HepG2 (cell line): ENCODE data around the gene INF2. TPM values are rescaled to one million over a fixed set of nuclear protein-coding genes. Genes with fewer than 3 reads are reported as not detected.

Source experiments
- KDM5B ChIP-seq: sonication (generic); formaldehyde crosslinking; IDR thresholded peaks from 2 replicates; pipeline ENCODE4 v1.4.0; 2020; ENCODE audit warnings: missing genetic modification reagents, mild to moderate bottlenecking, borderline replicate concordance
- KLF16 ChIP-seq, 2 experiments: sonication (generic) in 1 of 2; formaldehyde crosslinking in 1 of 2; IDR thresholded peaks; 2 replicates each; pipeline versions ENCODE4 v1.6.1 to v1.8.0; 2016 to 2023; ENCODE audit warnings: missing genetic modification reagents in 2 of 2, missing compliant biosample characterization in 1 of 2
- SP2 ChIP-seq: sonication (generic); formaldehyde crosslinking; IDR thresholded peaks from 2 replicates; pipeline ENCODE4 v1.5.1; 2020; ENCODE audit warnings: mild to moderate bottlenecking, missing genetic modification reagents
- SRY ChIP-seq: sonication (generic); formaldehyde crosslinking; IDR thresholded peaks from 2 replicates; pipeline ENCODE4 v1.8.0; 2022; ENCODE audit warnings: mild to moderate bottlenecking, missing genetic modification reagents
- ZNF546 ChIP-seq: sonication (generic); formaldehyde crosslinking; conservative IDR thresholded peaks from 2 replicates; pipeline ENCODE4 v1.8.1; 2023; ENCODE audit warnings: mild to moderate bottlenecking, missing genetic modification reagents
- ZNF577 ChIP-seq: sonication (generic); formaldehyde crosslinking; IDR thresholded peaks from 2 replicates; pipeline ENCODE4 v1.4.0; 2020; ENCODE audit warnings: mild to moderate bottlenecking, low read depth, missing genetic modification reagents, borderline replicate concordance
- ZSCAN20 ChIP-seq: sonication (generic); formaldehyde crosslinking; IDR thresholded peaks from 2 replicates; pipeline ENCODE4 v1.4.0; 2020; ENCODE audit warnings: missing genetic modification reagents, mild to moderate bottlenecking, borderline replicate concordance
- ZSCAN21 ChIP-seq: sonication (generic); formaldehyde crosslinking; IDR thresholded peaks from 2 replicates; pipeline ENCODE4 v1.8.0; 2022; ENCODE audit warnings: mild to moderate bottlenecking, missing genetic modification reagents, moderate library complexity, borderline replicate concordance
- ZSCAN9 ChIP-seq: IDR thresholded peaks from 2 replicates; pipeline ENCODE4 v1.6.1; 2016; ENCODE audit warnings: borderline replicate concordance
- polyA plus RNA-seq, 8 experiments: library from polyadenylated mRNA; depleted of rRNA in 3 of 8; stranded (reverse) in 7 of 8; unstranded in 1 of 8; fragments of >200 nt; fragmentation: Illumina TruSeq in 4 of 8; extraction: Trizol in 4 of 8; gene quantifications; 2 replicates each; pipeline versions ENCODE4 v1.2.1 to v1.2.3, GENCODE V29; 2011 to 2016; ENCODE audit warnings: low read depth in 4 of 8, missing spikeins in 1 of 8, mixed read lengths in 1 of 8; ENCODE audit not compliant: insufficient read depth in 1 of 8
- total RNA-seq, 5 experiments: library from RNA; depleted of rRNA; stranded (reverse); fragments of >200 nt; fragmentation: Illumina TruSeq; extraction: Trizol; gene quantifications; 2 replicates each; pipeline ENCODE4 v1.2.3, GENCODE V29; 2016; ENCODE audit warnings: low read depth in 1 of 5
- TF ChIP-seq, protein P1 (sequence below): IDR thresholded peaks from 2 replicates; pipeline ENCODE4 v1.6.1; 2016; ENCODE audit warnings: low read depth, missing genetic modification reagents, missing compliant biosample characterization
- TF ChIP-seq, protein P2 (sequence below): sonication (generic); formaldehyde crosslinking; IDR thresholded peaks from 2 replicates; pipeline ENCODE4 v1.4.0; 2020; ENCODE audit warnings: missing genetic modification reagents, borderline replicate concordance
- TF ChIP-seq, protein P3 (sequence below): sonication (generic); formaldehyde crosslinking; IDR thresholded peaks from 2 replicates; pipeline ENCODE4 v1.4.0; 2020; ENCODE audit warnings: missing genetic modification reagents, mild to moderate bottlenecking, borderline replicate concordance
- TF ChIP-seq, protein P4 (sequence below): sonication (generic); formaldehyde crosslinking; IDR thresholded peaks from 2 replicates; pipeline ENCODE4 v1.8.0; 2022; ENCODE audit warnings: low read depth, missing genetic modification reagents
- TF ChIP-seq, protein P5 (sequence below): sonication (generic); formaldehyde crosslinking; IDR thresholded peaks from 2 replicates; pipeline ENCODE4 v1.4.0; 2020; ENCODE audit warnings: missing genetic modification reagents

INF2 gene
- total and polyA plus RNA-seq, 2 of the 13 experiments (the other 11 are each of a cell fraction or from before 2014, with no cell fraction given) = 16.4 to 26.4 TPM

DNA sequence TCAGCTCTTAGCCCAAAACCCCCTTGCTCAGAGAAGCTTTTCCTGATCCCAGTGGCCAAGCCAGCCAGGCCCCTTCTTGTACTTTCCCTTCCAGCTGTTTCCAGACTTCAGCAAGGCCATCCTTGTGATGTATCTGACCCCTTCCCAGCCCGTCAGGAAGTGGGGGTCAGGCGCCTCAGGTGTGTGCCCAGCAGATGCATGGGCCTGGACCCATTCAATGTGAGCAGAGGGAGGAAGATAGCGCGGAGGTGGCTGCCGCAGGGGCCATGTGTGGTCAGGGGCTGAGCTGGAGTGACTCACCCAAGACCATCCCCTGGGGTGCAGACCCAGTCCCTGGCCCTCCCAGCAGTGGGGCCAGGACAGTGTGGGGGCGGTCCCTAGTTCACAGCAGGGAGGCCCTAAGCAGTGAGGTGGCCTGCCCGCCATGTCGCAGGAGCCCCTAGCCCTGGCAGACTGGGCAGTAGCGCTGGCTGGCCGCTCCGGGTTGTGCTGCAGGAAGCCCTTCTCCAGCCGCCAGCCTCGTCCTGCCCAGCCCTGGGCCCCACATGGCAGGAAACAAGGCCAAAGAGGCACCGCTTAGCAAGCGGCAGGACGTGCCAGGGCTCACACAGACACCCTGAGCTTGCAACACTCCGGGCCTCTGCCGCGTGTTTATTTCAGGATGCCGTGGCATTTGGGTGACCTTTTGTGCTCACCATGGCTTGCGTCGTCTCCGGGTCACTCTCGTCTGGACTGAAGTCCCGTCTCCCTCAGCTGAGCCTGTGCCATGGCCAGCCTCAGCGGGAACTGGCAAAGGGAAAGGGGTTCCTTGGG is 46.6 kb downstream of the INF2 start (continued):
- TF ChIP-seq, protein P1, sequence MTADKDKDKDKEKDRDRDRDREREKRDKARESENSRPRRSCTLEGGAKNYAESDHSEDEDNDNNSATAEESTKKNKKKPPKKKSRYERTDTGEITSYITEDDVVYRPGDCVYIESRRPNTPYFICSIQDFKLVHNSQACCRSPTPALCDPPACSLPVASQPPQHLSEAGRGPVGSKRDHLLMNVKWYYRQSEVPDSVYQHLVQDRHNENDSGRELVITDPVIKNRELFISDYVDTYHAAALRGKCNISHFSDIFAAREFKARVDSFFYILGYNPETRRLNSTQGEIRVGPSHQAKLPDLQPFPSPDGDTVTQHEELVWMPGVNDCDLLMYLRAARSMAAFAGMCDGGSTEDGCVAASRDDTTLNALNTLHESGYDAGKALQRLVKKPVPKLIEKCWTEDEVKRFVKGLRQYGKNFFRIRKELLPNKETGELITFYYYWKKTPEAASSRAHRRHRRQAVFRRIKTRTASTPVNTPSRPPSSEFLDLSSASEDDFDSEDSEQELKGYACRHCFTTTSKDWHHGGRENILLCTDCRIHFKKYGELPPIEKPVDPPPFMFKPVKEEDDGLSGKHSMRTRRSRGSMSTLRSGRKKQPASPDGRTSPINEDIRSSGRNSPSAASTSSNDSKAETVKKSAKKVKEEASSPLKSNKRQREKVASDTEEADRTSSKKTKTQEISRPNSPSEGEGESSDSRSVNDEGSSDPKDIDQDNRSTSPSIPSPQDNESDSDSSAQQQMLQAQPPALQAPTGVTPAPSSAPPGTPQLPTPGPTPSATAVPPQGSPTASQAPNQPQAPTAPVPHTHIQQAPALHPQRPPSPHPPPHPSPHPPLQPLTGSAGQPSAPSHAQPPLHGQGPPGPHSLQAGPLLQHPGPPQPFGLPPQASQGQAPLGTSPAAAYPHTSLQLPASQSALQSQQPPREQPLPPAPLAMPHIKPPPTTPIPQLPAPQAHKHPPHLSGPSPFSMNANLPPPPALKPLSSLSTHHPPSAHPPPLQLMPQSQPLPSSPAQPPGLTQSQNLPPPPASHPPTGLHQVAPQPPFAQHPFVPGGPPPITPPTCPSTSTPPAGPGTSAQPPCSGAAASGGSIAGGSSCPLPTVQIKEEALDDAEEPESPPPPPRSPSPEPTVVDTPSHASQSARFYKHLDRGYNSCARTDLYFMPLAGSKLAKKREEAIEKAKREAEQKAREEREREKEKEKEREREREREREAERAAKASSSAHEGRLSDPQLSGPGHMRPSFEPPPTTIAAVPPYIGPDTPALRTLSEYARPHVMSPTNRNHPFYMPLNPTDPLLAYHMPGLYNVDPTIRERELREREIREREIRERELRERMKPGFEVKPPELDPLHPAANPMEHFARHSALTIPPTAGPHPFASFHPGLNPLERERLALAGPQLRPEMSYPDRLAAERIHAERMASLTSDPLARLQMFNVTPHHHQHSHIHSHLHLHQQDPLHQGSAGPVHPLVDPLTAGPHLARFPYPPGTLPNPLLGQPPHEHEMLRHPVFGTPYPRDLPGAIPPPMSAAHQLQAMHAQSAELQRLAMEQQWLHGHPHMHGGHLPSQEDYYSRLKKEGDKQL (CRISPR knock-in tag) = no peak
- TF ChIP-seq ZSCAN21 = peak; percentile 91
- peak; percentile 78; the same call in 1 of the 2 replicates for TF ChIP-seq KDM5B
- TF ChIP-seq SRY (CRISPR knock-in tag) = peak; percentile 31; the same call in 1 of the 2 replicates
- TF ChIP-seq, protein P2, sequence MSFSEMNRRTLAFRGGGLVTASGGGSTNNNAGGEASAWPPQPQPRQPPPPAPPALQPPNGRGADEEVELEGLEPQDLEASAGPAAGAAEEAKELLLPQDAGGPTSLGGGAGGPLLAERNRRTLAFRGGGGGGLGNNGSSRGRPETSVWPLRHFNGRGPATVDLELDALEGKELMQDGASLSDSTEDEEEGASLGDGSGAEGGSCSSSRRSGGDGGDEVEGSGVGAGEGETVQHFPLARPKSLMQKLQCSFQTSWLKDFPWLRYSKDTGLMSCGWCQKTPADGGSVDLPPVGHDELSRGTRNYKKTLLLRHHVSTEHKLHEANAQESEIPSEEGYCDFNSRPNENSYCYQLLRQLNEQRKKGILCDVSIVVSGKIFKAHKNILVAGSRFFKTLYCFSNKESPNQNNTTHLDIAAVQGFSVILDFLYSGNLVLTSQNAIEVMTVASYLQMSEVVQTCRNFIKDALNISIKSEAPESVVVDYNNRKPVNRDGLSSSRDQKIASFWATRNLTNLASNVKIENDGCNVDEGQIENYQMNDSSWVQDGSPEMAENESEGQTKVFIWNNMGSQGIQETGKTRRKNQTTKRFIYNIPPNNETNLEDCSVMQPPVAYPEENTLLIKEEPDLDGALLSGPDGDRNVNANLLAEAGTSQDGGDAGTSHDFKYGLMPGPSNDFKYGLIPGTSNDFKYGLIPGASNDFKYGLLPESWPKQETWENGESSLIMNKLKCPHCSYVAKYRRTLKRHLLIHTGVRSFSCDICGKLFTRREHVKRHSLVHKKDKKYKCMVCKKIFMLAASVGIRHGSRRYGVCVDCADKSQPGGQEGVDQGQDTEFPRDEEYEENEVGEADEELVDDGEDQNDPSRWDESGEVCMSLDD (CRISPR knock-in tag) = no peak
- TF ChIP-seq ZSCAN9 = peak; percentile 89; the same call in 1 of the 2 replicates
- TF ChIP-seq SP2 (CRISPR knock-in tag) = no peak; the same call in 1 of the 2 replicates
- TF ChIP-seq, protein P3, sequence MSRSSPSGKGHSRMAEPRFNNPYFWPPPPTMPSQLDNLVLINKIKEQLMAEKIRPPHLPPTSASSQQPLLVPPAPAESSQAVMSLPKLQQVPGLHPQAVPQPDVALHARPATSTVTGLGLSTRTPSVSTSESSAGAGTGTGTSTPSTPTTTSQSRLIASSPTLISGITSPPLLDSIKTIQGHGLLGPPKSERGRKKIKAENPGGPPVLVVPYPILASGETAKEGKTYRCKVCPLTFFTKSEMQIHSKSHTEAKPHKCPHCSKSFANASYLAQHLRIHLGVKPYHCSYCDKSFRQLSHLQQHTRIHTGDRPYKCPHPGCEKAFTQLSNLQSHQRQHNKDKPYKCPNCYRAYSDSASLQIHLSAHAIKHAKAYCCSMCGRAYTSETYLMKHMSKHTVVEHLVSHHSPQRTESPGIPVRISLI (CRISPR knock-in tag) = peak; percentile 57; the same call in 1 of the 2 replicates
- TF ChIP-seq, protein P4, sequence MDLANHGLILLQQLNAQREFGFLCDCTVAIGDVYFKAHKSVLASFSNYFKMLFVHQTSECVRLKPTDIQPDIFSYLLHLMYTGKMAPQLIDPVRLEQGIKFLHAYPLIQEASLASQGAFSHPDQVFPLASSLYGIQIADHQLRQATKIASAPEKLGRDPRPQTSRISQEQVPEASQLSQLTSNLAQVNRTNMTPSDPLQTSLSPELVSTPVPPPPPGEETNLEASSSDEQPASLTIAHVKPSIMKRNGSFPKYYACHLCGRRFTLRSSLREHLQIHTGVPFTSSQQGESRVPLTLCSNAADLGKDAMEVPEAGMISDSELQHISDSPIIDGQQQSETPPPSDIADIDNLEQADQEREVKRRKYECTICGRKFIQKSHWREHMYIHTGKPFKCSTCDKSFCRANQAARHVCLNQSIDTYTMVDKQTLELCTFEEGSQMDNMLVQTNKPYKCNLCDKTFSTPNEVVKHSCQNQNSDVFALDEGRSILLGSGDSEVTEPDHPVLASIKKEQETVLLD = peak; percentile 77
- peak; percentile 48; the same call in 1 of the 2 replicates for TF ChIP-seq ZNF546 (CRISPR knock-in tag)
- TF ChIP-seq KLF16 (CRISPR knock-in tag; IDR thresholded peaks at IDR 0.05) = peak in 1 of 2 experiments; percentile 51; a peak in 1 of 4 replicates
- no peak for TF ChIP-seq ZNF577
- TF ChIP-seq, protein P5, sequence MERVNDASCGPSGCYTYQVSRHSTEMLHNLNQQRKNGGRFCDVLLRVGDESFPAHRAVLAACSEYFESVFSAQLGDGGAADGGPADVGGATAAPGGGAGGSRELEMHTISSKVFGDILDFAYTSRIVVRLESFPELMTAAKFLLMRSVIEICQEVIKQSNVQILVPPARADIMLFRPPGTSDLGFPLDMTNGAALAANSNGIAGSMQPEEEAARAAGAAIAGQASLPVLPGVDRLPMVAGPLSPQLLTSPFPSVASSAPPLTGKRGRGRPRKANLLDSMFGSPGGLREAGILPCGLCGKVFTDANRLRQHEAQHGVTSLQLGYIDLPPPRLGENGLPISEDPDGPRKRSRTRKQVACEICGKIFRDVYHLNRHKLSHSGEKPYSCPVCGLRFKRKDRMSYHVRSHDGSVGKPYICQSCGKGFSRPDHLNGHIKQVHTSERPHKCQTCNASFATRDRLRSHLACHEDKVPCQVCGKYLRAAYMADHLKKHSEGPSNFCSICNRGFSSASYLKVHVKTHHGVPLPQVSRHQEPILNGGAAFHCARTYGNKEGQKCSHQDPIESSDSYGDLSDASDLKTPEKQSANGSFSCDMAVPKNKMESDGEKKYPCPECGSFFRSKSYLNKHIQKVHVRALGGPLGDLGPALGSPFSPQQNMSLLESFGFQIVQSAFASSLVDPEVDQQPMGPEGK = peak; percentile 48
- no peak for TF ChIP-seq ZSCAN20 (CRISPR knock-in tag)
